ENCODE data around the gene ZNF724.

Gene ZNF724

GRCh38 chr19:23222998-23223652, 27.1 kb downstream of the ZNF724 start:
- peaks cover 83% of the 10 kb centered on the region for H3K9me3 ChIP-seq (ENCODE audit: control insufficient read depth, insufficient read depth, low read depth, low read length)
- peak overlapping the region; percentile 0; the same call in 1 of the 2 replicates for H3K4me3 ChIP-seq (ENCODE audit: low read depth, low read length)
- peaks cover 89% of the 10 kb centered on the region for H3K36me3 ChIP-seq (ENCODE audit: control insufficient read depth, insufficient read depth, low read length)
- no peaks in the 10 kb centered on the region for H3K27me3 ChIP-seq (ENCODE audit: control insufficient read depth, insufficient read depth, low read length)
- H3K4me1 ChIP-seq (ENCODE audit: control insufficient read depth, insufficient read depth, low read length): no peaks in the 10 kb centered on the region
- H3K27ac ChIP-seq (ENCODE audit: low read depth, low read length): no peak overlapping the region
- no peak overlapping the region for H3K9ac ChIP-seq (ENCODE audit: low read length)

- Histone ChIP-seq H3K9me3 (ENCODE audit: control insufficient read depth, insufficient read depth, low read depth, low read length) (peaks cover 13% of the 10 kb centered on the region; the same call in 1 of the 2 replicates), H3K36me3 (ENCODE audit: control insufficient read depth, insufficient read depth, low read length) (no peaks in the 10 kb centered on the region), H3K4me1 (ENCODE audit: control insufficient read depth, insufficient read depth, low read length) (no peaks in the 10 kb centered on the region), H3K4me3 (ENCODE audit: low read depth, low read length) (no peak overlapping the region; the same call in 1 of the 2 replicates), H3K9ac (ENCODE audit: low read length) (no peak overlapping the region), H3K27ac (ENCODE audit: low read depth, low read length) (no peak overlapping the region), H3K27me3 (ENCODE audit: control insufficient read depth, insufficient read depth, low read length) (no peaks in the 10 kb centered on the region)
Measured at GRCh38 chr19:23203841-23204344, 46.3 kb downstream of the ZNF724 start.

- H3K9ac ChIP-seq (ENCODE audit: low read length): no peak overlapping the region
- no peaks in the 10 kb centered on the region for H3K4me1 ChIP-seq (ENCODE audit: control insufficient read depth, insufficient read depth, low read length)
- H3K36me3 ChIP-seq (ENCODE audit: control insufficient read depth, insufficient read depth, low read length): no peaks in the 10 kb centered on the region
- no peak overlapping the region for H3K4me3 ChIP-seq (ENCODE audit: low read depth, low read length)
- peaks cover 22% of the 10 kb centered on the region for H3K9me3 ChIP-seq (ENCODE audit: control insufficient read depth, insufficient read depth, low read depth, low read length)
- H3K27me3 ChIP-seq (ENCODE audit: control insufficient read depth, insufficient read depth, low read length): no peaks in the 10 kb centered on the region
- no peak overlapping the region for H3K27ac ChIP-seq (ENCODE audit: low read depth, low read length)
Measured at GRCh38 chr19:23190341-23190740, 59.9 kb downstream of the ZNF724 start.

- no peaks in the 10 kb centered on the region for H3K4me1 ChIP-seq (ENCODE audit: control insufficient read depth, insufficient read depth, low read length)
- H3K27ac ChIP-seq (ENCODE audit: low read depth, low read length): no peak overlapping the region
- peaks cover 41% of the 10 kb centered on the region for H3K9me3 ChIP-seq (ENCODE audit: control insufficient read depth, insufficient read depth, low read depth, low read length)
- H3K4me3 ChIP-seq (ENCODE audit: low read depth, low read length): no peak overlapping the region
- H3K27me3 ChIP-seq (ENCODE audit: control insufficient read depth, insufficient read depth, low read length): no peaks in the 10 kb centered on the region
- no peak overlapping the region for H3K9ac ChIP-seq (ENCODE audit: low read length)
- H3K36me3 ChIP-seq (ENCODE audit: control insufficient read depth, insufficient read depth, low read length): no peaks in the 10 kb centered on the region
Measured at GRCh38 chr19:23183251-23183650, 66.9 kb downstream of the ZNF724 start.

Measured in HUES6 (cell line).